Effector CD8-positive, alpha-beta T cell (primary cell): ENCODE measurements around the gene IGHMBP2.

ENCODE experiments used
- DNase-seq: peaks from one replicate; lab custom pipeline; 2025; lab: John Stamatoyannopoulos, UW

IGHMBP2 gene

GRCh38 chr11:68890490-68891231 lies 13.0 kb upstream of the IGHMBP2 start:
- no peak for DNase-seq

DNA sequence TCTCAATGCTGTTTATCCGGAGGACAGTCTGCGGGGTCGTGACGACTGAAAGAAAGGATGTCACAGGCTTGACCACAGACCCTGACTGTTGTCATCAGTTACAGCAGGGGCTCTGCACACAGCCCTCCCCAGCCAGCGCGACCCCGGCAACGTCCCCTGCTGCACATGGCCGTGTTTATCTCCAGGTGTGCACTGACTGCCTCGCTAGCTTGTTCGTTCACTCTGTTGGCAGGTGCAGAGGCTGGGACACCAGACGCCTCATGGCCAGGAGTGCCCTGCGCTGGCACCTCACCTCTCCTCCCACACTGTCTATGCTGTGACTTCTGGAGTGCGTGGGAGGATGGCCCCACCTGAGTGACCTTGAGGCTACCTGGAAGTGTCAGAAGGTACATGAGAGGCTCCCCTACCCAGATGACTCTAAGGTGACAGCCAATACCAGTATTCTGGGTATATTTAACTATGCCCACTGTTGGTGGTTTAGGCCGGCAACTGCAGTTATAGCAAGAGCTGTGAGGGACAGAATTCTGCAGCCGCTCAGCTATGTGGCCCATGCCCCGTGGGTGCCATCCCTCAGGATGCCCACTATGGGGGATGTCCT lies 12.2 kb upstream of the IGHMBP2 start:
- DNase-seq = no peak

DNA sequence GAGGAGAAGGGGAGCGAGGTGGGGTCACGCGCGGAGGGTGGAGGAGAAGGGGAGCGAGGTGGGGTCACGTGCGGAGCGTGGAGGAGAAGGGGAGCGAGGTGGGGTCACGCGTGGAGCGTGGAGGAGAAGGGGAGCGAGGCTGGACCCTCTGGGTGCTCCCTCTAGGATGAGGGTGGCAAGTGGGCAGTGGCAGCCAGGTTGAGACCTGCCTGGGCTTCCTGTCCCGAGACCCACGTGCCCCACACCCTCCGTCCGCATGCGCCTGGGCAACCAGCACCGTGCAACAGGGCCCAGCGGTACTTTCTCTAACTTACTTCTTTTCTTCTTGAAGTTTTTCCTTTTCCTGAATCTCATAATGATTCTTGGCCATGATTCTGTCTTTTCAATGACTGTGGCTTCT lies 11.1 kb upstream of the IGHMBP2 start:
- no peak for DNase-seq

GRCh38 chr11:68893282-68893681 lies 10.4 kb upstream of the IGHMBP2 start:
- DNase-seq = no peak

DNA sequence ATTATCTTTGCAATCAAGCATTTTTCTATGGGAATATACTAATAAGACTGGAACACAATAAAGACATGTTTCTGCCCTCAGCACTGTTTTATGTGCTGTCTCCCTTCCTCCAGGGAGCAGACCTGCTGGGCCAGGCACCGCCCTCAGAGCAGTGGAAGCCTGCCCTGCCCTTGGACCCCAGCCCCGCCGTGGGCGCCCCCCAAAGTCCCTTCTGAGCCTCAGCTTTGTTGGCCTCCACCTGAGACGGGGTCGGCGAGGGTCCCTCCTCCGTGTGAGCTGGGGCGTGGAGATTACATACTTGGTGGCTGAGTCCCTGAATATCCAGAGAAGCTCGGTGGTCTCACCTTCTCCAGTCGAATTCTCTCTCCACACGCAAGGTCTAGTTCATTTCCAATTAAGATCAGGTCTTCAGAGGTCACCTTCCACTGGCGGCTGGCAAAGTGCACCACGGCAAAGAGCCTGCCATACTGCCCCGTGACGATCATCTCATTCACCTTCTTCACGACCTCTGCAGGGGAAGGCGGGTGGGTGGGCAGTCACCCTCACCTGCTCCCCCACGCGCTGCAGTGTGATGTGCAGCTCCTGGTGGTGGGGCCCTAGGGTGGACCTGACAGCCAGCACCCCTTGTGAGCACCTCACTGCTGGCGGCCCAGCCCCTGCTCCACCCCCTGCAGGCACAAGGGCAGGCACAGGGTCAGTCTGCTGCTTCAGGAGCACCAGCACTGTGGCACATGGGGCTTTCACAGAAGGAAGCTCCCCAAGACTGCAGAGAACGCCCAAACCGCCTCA lies 7.3 kb upstream of the IGHMBP2 start:
- DNase-seq = no peak

- no peak for DNase-seq
Observed at GRCh38 chr11:68897441-68897840, 6.2 kb upstream of the IGHMBP2 start.

GRCh38 chr11:68900835-68901381 lies 2.8 kb upstream of the IGHMBP2 start:
- no peak for DNase-seq

DNA sequence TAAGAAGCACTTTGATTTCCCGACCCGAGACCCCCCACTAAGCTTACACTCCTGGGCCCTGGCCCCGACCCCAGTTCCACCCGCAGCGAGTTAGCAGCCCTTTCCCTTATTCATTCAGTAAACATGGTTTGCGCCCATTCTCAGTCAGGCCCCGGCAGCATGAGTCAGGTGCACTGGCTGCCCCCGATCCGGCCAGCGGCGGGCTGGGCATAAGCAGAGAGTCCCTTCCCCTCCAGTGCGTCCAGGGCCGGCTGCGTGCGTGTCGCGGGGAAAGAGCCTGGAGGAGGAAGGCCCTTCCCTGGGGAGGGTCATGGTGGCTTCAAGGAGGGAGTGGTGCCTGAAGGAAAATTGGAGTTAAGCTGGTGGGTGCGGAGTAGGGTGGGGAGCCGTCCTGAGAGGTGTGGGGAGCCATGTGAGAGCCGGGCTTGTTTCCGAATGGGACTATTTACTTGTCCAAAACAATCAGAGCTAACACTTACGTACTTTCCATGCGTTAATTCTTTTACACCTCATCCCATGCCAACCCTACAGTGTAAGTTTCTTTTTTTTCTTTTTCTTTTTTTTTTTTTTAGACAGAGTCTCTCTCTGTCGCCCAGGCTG lies 657 bp downstream of the IGHMBP2 start:
- DNase-seq = no peak

DNA sequence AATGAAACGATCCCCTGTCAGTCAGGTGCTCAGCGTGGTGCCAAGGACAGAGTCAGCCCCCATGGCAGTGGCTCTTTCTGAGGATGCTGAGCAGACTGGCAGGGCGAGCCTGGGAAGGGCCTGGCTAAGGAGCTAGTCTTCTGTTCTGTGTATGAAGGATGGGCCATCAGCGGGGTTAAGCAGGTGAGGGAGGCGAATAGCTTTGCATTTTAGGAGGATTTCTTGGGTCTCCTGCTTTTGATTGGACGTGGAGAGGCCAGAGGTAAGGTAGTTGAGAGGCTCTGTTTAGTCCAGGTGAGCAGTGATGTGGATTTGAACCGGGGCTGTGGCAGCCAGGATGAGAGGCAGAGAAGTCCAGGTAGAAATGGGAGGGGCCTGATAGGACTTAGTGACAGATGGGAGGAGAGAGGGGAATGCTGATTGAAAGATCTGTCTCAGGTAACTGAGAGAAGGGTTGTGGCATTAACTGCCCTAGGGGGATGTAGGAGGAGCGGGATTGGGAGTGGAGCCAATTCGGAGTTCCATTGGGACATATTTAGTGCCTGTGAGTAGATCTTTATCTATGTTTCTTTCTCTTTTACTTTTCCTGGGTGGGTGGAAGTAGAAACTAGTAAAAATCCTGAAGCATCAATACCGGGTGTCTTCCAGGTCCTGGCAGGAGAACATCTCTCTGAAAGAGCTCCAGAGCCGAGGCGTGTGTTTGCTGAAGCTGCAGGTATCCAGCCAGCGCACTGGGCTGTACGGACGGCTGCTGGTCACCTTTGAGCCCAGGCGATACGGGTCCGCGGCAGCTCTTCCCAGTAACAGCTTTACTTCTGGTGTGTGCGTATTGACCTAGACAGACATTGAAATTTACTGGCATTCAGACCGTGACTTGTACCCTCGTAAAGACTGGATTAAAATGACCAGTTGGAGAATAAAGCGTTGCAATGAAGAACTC lies 2.0 kb downstream of the IGHMBP2 start:
- no peak for DNase-seq

DNA sequence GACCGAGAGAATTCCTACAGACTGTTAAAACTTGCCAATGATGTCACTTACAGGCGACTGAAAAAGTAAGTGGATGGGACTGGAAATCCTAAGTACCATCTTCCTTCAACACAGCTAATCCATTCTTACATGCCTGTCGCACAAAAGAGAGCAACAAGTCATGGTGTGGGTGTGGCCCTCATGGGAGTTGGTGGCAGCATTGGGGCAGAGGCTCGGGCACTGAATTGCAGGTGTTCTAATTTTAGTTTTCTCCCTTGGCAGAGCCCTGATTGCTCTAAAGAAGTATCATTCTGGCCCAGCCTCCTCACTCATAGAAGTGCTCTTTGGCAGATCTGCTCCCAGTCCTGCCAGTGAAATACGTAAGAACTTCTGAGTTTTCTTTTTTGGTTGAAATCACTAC lies 4.6 kb downstream of the IGHMBP2 start:
- no peak for DNase-seq

DNA sequence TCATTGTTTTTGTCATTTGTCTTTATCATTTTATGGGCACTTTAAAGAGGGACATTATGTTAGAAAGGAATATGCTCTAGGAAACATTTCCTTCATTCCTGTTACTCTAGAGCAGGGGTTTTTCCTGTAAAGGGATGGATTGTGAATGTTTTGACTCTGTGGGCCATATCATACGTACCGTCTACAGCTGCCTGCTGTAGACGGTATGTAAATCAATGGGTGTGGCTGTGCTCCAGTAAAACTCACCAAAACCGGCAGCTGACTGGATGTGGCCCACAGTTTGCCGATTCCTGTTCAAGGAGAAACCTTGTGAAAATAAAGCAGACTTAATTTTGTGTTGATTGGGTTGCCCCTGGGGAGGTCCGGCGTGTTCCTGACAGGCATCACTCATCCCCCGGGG lies 7.3 kb downstream of the IGHMBP2 start:
- DNase-seq = no peak

GRCh38 chr11:68911731-68912130 lies 8.0 kb downstream of the IGHMBP2 start:
- DNase-seq = no peak

DNA sequence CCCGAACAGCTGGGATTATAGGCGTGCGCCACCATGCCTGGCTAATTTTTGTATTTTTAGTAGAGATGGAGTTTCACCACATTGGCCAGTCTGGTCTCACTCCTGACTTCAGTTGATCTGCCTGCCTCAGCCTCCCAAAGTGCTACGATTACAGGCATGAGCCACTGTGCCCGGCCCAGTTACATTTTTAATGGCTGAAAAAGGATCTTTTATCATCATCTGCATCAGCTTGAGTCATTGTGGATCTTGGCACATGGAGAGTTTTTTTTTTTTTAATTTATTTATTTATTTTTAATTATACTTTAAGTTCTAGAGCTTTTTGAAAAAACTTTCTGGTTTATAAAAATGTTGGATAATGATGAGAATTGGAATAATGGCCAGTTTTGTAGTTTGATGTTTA lies 8.6 kb downstream of the IGHMBP2 start:
- DNase-seq = no peak

GRCh38 chr11:68913188-68913587 lies 9.5 kb downstream of the IGHMBP2 start:
- no peak for DNase-seq

DNA sequence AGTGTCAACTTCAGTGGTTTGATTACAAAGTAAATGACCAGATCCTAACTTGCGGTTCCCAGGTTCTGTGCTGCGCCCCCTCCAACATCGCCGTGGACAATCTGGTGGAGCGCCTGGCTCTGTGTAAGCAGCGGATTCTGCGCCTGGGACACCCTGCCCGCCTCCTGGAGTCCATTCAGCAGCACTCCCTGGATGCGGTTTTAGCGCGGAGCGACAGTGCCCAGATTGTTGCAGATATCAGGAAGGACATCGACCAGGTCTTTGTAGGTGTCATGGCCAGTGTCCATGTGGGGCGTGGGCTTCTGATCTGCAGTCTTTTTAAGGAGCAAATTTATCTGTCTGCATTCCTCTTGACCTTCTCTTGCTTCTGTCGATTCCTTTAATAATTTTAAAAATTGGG lies 11.1 kb downstream of the IGHMBP2 start:
- no peak for DNase-seq

- no peak for DNase-seq
Observed at GRCh38 chr11:68916439-68916838, 12.7 kb downstream of the IGHMBP2 start.

DNA sequence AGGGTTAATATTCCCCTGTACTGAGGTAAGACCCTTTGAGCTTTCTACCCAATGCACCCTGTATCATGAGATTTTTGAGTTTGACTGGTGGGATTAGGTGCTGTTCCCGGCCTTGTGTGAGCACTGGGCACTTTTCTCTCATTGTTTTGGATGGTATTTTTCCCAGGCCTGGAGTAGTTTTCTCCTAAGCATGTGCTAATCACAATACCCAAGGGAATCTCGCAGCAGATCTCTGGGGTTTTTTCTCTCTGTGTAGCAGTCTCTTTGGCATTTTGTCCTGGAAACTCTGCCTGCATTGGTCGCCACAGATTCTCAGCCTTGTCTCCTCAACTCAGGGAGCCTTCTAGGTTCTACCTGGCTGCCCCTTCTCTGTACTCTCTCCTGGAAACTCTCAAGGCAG lies 19.9 kb downstream of the IGHMBP2 start:
- no peak for DNase-seq

GRCh38 chr11:68924073-68924925 lies 20.6 kb downstream of the IGHMBP2 start:
- DNase-seq = no peak

DNA sequence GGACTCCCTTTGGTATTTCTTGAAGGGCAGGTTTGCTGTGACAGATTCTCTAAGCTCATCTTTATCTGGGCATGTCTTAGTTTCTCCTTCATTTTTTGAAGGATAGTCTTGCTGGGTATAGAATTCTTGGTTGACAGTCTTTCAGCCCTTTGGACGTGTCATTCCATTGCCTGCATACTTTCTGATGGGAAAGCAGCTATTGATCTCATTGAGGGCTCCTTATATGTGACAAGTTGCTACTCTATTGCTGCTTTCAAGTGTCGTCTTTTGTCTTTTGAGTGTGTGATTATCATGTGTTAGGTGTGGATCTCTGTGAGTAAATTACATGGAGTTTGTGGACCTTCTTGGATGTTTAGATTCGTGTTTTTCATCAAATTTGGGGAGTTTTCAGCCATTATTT lies 21.9 kb downstream of the IGHMBP2 start:
- DNase-seq = no peak
